Mucosa of descending colon (tissue), 3 donors: ENCODE measurements around the gene SDK2. TPM values are rescaled to one million over a fixed set of nuclear protein-coding genes. Genes with fewer than 3 reads are reported as not detected.
A peak's percentile ranks its signal among the peaks of the same experiment; 100 is the strongest.

Experiments used
- ATAC-seq: fragments of 200-7000 bp; cut with Tn5 transposase; one replicate; pipeline ENCODE4 v1.9.1; 2020; ENCODE audit warnings: mild to moderate bottlenecking, moderate library complexity
- DNase-seq, 3 donors: peaks; one replicate each; pipeline ENCODE4 v3.0.0-alpha.2; 2020
- H3K36me3 ChIP-seq: fragments of 200-600 bp; one replicate; pipeline ENCODE4 v1.8.0; 2021; ENCODE audit warnings: low read depth, mild to moderate bottlenecking
- H3K4me1 ChIP-seq: fragments of 200-600 bp; one replicate; pipeline ENCODE4 v1.8.0; 2021; ENCODE audit warnings: low read depth, mild to moderate bottlenecking
- H3K4me3 ChIP-seq: fragments of 200-600 bp; one replicate; pipeline ENCODE4 v1.8.0; 2021; ENCODE audit warnings: mild to moderate bottlenecking
- H3K9me3 ChIP-seq: fragments of 200-600 bp; one replicate; pipeline ENCODE4 v1.8.0; 2021; ENCODE audit warnings: mild to moderate bottlenecking
- intact Hi-C, 2 donors: fragments of 100-400 bp; cut with DNase I in 1 of 2; cut with micrococcal nuclease in 1 of 2; formaldehyde crosslinking; loops; one replicate each; pipeline versions ENCODE4 v1.11.0 to v1.11.1; 2022; cut with DNase I, micrococcal nuclease
- total RNA-seq, 3 donors: library from RNA; stranded (reverse); fragmentation: NEBNext Ultra II Directional in 2 of 3; extraction: Animal tissue kit (Norgen Biotek cat#: 25700) in 2 of 3; gene quantifications; one replicate each; pipeline versions ENCODE4 v1.2.1 to v1.2.4, GENCODE V29; 2021 to 2023
- TF ChIP-seq, protein P1 (sequence below): fragments of 200-600 bp; IDR thresholded peaks from one replicate; pipeline ENCODE4 v1.8.0; 2022; ENCODE audit warnings: antibody characterized with exemption, mild to moderate bottlenecking
- donor health status: DM: no; HTN: no; CAD: no; lungs with moderate emphysema.
- donor health status: DM: no; HTN: no; CAD: no.
- donor health status: DM: no; HTN: yes; CAD: no.

The SDK2 gene
- total RNA-seq, 3 donors from 2014 or later: 1.2 to 1.6 (median 1.3) TPM

GRCh38 chr17:73307130-73307529 is 337.1 kb downstream of the SDK2 start:
- no peak for ATAC-seq
- Histone ChIP-seq H3K9me3 (no peaks in the 10 kb centered on the region), H3K36me3 (no peaks in the 10 kb centered on the region), H3K4me1 (peaks cover 57% of the 10 kb centered on the region), H3K4me3 (no peak overlapping the region)
- intact Hi-C loops: no loop called here
- TF ChIP-seq, protein P1, sequence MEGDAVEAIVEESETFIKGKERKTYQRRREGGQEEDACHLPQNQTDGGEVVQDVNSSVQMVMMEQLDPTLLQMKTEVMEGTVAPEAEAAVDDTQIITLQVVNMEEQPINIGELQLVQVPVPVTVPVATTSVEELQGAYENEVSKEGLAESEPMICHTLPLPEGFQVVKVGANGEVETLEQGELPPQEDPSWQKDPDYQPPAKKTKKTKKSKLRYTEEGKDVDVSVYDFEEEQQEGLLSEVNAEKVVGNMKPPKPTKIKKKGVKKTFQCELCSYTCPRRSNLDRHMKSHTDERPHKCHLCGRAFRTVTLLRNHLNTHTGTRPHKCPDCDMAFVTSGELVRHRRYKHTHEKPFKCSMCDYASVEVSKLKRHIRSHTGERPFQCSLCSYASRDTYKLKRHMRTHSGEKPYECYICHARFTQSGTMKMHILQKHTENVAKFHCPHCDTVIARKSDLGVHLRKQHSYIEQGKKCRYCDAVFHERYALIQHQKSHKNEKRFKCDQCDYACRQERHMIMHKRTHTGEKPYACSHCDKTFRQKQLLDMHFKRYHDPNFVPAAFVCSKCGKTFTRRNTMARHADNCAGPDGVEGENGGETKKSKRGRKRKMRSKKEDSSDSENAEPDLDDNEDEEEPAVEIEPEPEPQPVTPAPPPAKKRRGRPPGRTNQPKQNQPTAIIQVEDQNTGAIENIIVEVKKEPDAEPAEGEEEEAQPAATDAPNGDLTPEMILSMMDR: no peak
- peak in 1 of 3 donors; percentile 66 for DNase-seq

- intact Hi-C loops: no loop called here
- DNase-seq: no peak
- no peak overlapping the region for H3K4me3 ChIP-seq
- H3K4me1 ChIP-seq: peaks cover 57% of the 10 kb centered on the region
- H3K9me3 ChIP-seq: no peaks in the 10 kb centered on the region
- TF ChIP-seq, protein P1: no peak
- H3K36me3 ChIP-seq: no peaks in the 10 kb centered on the region
- ATAC-seq: no peak
These were observed 338.1 kb downstream of the SDK2 start for GRCh38 chr17:73305845-73306836.

DNA sequence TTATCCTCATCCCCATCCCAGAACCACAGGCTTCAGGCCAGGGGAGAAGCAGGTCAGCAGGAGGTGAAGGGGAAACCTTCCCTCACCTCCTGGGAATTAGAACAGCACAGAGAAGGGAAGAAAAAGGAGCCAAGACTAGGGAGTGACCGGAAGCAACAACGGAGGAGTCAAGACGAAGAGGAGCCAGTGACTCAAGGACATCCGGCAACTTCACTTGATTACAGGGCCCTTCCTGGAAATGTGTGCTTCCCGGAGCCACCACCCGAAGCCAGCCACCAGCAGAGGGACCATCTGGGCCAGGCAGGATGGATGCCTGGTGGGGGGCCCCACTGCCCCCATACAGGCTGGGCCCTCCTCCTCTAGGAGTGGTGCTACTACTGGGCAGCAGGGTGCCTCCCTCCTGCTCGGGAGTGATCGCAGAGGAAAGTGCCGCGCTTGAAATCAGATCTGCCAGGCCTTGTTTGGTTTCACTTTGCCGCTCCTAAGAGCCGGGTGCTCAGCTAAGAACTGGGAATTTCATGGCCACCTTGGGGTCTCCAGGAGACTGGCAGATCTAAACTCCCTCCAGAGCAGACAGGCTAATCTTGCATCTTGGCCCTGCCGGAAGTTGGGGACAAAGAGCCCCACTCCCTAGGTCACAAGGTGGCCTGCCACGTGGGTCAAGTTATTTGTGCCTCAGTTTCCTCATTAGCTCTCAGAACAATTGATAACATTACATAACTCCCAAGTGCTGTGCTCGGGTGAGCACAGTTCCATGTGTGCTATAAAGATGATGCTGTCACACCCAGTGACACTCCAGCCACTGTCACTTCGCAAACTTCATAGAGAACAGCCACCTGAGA is 339.1 kb downstream of the SDK2 start:
- no peak overlapping the region for H3K4me3 ChIP-seq
- DNase-seq (peak; percentile 65 to 79 (median 74)), ATAC-seq (peak; percentile 62)
- no peaks in the 10 kb centered on the region for H3K36me3 ChIP-seq
- TF ChIP-seq, protein P1: no peak
- H3K9me3 ChIP-seq: no peaks in the 10 kb centered on the region
- peaks cover 60% of the 10 kb centered on the region for H3K4me1 ChIP-seq
- intact Hi-C loops: no loop called here

DNA sequence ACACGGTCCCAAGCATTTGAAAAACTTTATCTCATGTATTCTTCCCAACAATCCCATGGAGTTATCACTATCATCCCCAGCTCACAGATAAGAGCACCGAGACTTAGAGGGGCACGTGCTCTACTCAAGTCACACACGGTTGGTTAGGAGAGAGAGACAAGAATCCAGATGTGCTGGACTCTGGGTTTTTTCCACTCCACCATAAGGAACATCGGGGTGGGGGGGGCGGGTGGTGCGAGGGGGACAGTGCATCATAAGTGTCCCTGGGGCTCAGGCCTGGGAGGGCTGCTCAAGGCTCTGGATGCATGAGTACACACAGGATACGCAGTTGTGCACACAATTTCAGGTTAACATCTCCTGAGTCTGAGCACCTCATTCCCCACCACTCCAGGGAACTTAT is 339.8 kb downstream of the SDK2 start:
- TF ChIP-seq, protein P1: no peak
- H3K4me1 ChIP-seq: peaks cover 58% of the 10 kb centered on the region
- H3K9me3 ChIP-seq: no peaks in the 10 kb centered on the region
- DNase-seq (no peak), ATAC-seq (no peak)
- H3K4me3 ChIP-seq: no peak overlapping the region
- intact Hi-C loops: no loop called here
- H3K36me3 ChIP-seq: no peaks in the 10 kb centered on the region

DNA sequence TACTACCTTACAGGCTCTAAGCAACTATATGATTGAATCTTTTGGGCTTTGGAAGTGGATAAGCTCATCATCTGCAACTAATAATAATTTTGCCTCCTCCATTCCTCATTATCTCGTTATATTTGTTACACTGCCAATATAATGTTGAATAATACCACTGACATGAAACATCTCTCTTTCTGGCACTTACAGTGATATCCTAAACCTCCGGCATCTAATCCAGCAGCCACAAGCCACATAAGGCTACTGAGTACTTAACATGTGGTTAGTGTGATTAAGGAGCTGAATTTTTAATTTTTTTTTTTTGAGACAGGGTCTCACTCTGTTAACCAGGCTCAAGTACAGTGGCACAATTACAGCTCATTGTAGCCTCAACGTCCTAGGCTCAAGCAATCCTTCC is 342.1 kb downstream of the SDK2 start:
- H3K36me3 ChIP-seq: no peaks in the 10 kb centered on the region
- H3K9me3 ChIP-seq: no peaks in the 10 kb centered on the region
- TF ChIP-seq, protein P1: no peak
- DNase-seq: no peak
- peaks cover 37% of the 10 kb centered on the region for H3K4me1 ChIP-seq
- no peak overlapping the region for H3K4me3 ChIP-seq
- intact Hi-C loops: no loop called here
- no peak for ATAC-seq
